Astrocyte of the cerebellum (primary cell): Measurements from ENCODE around the gene MRPL23.

Source experiments
- DNase-seq: peaks from one replicate; pipeline ENCODE4 v3.0.0-alpha.2; 2011; ENCODE audit warnings: low read depth
- H3K4me3 ChIP-seq: 2 replicates; pipeline ENCODE4 v1.5.1; 2011; ENCODE audit warnings: mild to moderate bottlenecking, low read depth, low read length, moderate library complexity
- in situ Hi-C: cut with HindIII; loops from 2 replicates; pipeline ENCODE4 v1.10.0; 2017; ENCODE audit warnings: low sequenced_read_pairs
- TF ChIP-seq, protein P1 (sequence below): IDR thresholded peaks from 2 replicates; pipeline ENCODE4 v1.5.1; 2012; ENCODE audit warnings: low read length, low read depth, moderate library complexity, mild to moderate bottlenecking; ENCODE audit errors: missing control alignments

MRPL23 gene

DNA sequence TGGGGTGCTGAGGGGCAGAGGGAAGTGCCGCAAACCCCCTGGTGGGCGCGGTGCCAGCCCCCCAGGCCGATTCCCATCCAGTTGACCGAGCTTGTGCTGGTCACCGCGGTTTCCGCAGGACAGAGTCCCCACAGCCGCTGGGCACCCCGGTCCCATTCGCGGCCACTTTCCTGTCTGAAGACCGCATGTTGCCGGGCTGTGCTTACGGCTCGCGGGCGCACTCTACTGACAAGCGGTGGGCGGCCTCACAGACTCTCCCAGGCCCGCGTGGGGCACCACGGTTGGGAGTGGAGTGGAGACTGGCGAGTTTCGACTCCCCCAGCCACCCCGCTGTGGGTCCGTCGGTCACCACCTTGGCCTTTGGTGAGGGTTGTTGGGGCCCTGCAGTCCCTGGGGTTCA lies 51.2 kb downstream of the MRPL23 start:
- in situ Hi-C loops = no loop called here
- TF ChIP-seq, protein P1, sequence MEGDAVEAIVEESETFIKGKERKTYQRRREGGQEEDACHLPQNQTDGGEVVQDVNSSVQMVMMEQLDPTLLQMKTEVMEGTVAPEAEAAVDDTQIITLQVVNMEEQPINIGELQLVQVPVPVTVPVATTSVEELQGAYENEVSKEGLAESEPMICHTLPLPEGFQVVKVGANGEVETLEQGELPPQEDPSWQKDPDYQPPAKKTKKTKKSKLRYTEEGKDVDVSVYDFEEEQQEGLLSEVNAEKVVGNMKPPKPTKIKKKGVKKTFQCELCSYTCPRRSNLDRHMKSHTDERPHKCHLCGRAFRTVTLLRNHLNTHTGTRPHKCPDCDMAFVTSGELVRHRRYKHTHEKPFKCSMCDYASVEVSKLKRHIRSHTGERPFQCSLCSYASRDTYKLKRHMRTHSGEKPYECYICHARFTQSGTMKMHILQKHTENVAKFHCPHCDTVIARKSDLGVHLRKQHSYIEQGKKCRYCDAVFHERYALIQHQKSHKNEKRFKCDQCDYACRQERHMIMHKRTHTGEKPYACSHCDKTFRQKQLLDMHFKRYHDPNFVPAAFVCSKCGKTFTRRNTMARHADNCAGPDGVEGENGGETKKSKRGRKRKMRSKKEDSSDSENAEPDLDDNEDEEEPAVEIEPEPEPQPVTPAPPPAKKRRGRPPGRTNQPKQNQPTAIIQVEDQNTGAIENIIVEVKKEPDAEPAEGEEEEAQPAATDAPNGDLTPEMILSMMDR = no peak
- no peak overlapping the region for H3K4me3 ChIP-seq

DNA sequence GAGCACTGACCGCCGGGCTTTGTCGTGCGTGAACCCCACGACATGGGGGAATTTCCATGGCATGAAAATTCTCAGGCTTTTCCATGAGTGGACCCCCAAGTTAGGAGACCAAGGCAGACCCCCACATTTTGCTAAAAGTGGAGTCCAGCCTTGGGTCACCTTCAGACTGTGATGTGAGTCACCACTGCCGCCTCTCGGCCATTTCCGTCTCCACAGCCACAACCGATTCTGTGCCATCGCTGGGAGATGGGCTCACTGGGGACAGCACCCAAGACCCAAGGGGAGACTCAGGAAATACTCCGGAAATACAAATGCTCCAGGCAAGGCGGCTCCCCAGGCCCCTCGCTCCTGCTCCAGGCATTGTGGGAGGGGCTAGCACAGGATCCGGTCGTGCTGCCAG lies 51.7 kb downstream of the MRPL23 start:
- TF ChIP-seq, protein P1 = no peak
- DNase-seq = no peak
- in situ Hi-C loops = no loop called here
- H3K4me3 ChIP-seq = no peak overlapping the region

More for the DNA sequence above, 51.2 kb downstream of the MRPL23 start:
- DNase-seq = no peak

DNA sequence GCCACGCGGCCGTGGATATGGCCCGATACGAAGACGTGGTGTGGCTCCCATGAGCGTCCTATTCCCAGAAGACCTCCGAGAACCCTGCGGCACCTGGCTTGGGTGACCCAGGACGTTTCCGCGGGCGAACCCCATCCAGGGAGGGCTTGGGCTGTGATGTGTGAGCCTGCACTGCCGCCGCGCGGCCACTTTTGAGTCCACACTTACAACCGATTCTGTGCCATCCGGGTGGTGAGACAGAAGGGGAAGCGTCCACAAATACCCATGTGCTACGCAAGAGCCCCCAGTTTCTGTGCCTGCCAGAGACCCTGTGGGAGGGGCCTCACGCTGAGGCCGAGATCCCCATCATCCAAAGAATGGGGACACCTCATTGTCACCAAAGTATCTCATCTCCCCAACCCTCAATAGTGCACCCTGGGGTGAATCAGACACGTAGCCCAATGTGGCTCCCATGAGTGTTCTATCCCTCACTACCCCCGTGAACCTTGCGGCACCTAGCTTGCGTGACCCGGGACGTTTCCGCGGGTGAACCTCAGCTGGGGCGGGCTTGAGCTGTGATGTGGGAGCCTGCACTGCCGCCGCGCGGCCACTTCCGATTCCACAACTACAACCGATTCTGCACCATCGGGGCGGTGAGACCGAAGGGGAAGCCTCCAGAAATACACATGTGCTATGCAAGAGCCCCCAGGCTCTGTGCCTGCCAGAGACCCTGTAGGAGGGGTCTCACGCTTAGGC lies 55.1 kb downstream of the MRPL23 start:
- in situ Hi-C loops = no loop called here
- H3K4me3 ChIP-seq = no peak overlapping the region
- no peak for DNase-seq
- TF ChIP-seq, protein P1 = no peak

DNA sequence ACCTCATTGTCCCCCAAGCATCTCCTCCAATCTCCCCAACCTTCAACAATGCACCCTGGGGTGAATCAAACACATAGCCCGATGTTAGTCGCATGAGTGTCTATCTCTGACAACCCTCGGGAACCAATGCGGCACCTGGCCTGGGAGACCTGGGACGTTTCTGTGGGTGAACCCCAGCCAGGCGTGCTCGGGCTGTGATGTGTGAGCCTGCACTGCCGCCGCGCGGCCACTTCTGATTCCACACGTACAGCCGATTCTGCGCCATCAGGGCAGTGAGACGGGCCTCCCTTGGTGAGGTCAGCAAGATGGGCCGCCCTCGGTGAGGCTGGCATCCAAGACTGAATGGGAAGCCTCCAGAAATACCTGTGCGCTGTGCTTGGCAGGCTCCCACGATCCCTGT lies 55.7 kb downstream of the MRPL23 start:
- TF ChIP-seq, protein P1 = no peak
- DNase-seq = no peak
- in situ Hi-C loops = no loop called here
- H3K4me3 ChIP-seq = no peak overlapping the region

DNA sequence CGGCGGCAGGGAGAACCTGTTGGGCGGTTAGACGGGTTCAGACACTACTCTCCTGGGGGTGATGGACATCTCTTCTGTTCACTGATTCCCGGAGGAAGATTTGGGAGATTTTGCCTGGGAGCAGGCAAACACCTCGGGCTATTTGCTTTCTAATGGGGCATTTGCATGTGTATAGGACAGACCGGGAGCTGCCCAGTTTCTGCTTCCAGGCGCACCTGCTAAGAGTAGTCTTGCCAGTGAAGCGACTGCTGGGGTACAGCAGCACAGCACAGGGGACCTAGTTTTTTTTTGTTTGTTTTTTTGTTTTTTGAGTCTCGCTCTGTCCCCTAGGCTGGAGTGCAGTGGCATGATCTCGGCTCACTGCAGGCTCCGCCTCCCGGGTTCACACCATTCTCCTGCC lies 57.3 kb downstream of the MRPL23 start:
- in situ Hi-C loops = no loop called here
- DNase-seq = no peak
- H3K4me3 ChIP-seq = no peak overlapping the region
- TF ChIP-seq, protein P1 = no peak
